ENCODE data around the gene STXBP5L. TPM values are rescaled to one million over a fixed set of nuclear protein-coding genes. Genes with fewer than 3 reads are reported as not detected.
A peak's percentile ranks its signal among the peaks of the same experiment; 100 is the strongest.

Gene STXBP5L
- total RNA-seq, 1 donor from 2014 or later: 0.98 TPM

DNA sequence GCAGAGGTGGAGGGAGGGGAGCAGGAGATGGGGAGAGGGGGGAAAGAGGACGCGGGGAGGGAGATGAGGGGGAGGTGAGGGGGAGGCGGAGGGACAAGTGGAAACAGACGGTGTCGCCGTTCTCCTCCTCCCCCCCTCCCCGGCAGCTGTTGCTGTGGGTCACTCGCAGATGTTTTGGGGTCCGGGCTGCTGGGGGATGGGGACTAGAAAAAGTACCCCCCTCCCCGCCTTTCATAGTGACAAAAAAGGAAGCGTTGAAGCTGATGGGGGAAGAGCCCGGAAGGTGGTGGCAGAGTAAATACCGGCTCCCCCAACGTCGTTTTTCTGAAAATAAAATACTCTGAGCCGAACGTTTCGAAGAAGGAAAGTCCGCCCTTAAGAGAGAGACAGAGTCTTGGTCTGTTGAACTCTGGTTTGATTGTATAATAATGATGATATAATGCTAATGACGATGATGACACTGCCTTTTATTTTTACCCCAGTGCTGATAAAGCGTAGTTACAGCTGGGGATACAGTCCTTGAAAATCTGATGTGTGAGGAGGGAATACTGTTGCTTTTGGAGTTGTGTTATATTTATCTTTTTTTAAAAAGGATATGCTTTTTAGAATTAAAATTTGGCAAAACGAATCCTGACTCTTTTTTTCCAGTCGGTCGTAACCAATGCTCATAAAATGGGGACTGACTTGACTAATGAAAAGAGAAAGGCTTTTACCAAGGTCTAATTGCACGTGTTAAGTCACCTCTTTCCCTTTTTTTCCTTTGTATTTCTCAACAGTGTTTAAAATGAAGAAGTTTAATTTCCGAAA is 993 bp downstream of the STXBP5L start:
- DNase-seq (ENCODE audit: extremely low spot score in 2 of 2): no peak
- Histone ChIP-seq H3K36me3 (no peaks in the 10 kb centered on the region), H3K27me3 (no peaks in the 10 kb centered on the region), H3K27ac (peak overlapping the region; percentile 4), H3K9me3 (no peaks in the 10 kb centered on the region), H3K4me3 (peak overlapping the region; percentile 31 to 44), H3K4me1 (peaks cover 20% of the 10 kb centered on the region)
- TF ChIP-seq CTCF (IDR thresholded peaks at IDR 0.05): no peak
- TF ChIP-seq POLR2AphosphoS5 (IDR thresholded peaks at IDR 0.05; ENCODE audit: insufficient read depth in 1 of 2, low read depth in 1 of 2): no peak
- no peak for TF ChIP-seq POLR2A (IDR thresholded peaks at IDR 0.05)
- intact Hi-C loops (cut with DNase I): no loop called here

DNA sequence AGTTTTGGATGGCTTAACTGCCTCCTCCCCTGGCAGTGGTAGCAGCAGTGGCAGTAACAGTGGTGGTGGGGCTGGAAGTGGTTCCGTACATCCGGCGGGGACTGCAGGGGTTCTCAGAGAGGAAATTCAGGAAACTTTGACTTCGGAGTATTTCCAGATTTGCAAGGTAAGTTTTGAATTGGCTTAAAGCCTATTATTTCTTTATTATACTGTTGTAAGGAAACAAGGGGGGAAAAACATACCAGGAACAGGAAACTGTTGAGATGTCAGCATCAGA is 1.5 kb downstream of the STXBP5L start:
- H3K4me1 ChIP-seq: peaks cover 20% of the 10 kb centered on the region
- peak overlapping the region; percentile 31 to 44 for H3K4me3 ChIP-seq
- intact Hi-C loops (cut with DNase I): no loop called here
- no peaks in the 10 kb centered on the region for H3K36me3 ChIP-seq
- H3K27ac ChIP-seq: no peak overlapping the region
- TF ChIP-seq POLR2A (IDR thresholded peaks at IDR 0.05) (no peak), POLR2AphosphoS5 (IDR thresholded peaks at IDR 0.05; ENCODE audit: insufficient read depth in 1 of 2, low read depth in 1 of 2) (no peak), CTCF (IDR thresholded peaks at IDR 0.05) (no peak)
- no peaks in the 10 kb centered on the region for H3K9me3 ChIP-seq
- no peak for DNase-seq (ENCODE audit: extremely low spot score in 2 of 2)
- no peaks in the 10 kb centered on the region for H3K27me3 ChIP-seq

DNA sequence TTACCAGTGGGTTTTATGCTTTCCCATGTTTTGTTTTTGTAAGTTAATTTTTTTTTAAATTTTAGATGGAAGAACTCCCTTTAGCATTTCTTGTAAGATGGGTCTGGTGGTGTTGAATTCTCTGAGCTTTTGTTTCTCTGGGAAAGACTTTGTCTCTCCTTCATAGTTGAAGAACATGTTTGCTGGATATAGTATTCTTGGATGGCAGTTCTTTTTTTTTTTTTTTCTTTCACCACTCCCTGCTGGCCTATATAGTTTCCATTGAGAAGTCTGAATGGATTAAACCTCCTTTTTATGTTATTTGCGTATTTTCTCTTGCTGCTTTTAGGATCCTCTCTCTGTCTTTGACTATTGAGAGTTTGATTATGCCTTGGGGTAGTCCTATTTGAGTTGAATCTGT is 18.1 kb downstream of the STXBP5L start:
- no peak for TF ChIP-seq POLR2AphosphoS5 (IDR thresholded peaks at IDR 0.05; ENCODE audit: insufficient read depth in 1 of 2, low read depth in 1 of 2)
- no peak for TF ChIP-seq CTCF (IDR thresholded peaks at IDR 0.05)
- TF ChIP-seq POLR2A (IDR thresholded peaks at IDR 0.05): no peak
- Histone ChIP-seq H3K9me3 (peaks cover 4% of the 10 kb centered on the region), H3K4me1 (no peaks in the 10 kb centered on the region), H3K27ac (no peak overlapping the region), H3K4me3 (no peak overlapping the region), H3K27me3 (no peaks in the 10 kb centered on the region), H3K36me3 (no peaks in the 10 kb centered on the region)
- no peak for DNase-seq (ENCODE audit: extremely low spot score in 2 of 2)
- intact Hi-C loops (cut with DNase I): no loop called here

- Histone ChIP-seq H3K36me3 (no peaks in the 10 kb centered on the region), H3K4me1 (no peaks in the 10 kb centered on the region), H3K4me3 (no peak overlapping the region), H3K9me3 (peaks cover 4% of the 10 kb centered on the region), H3K27me3 (no peaks in the 10 kb centered on the region), H3K27ac (no peak overlapping the region)
- no peak for DNase-seq (ENCODE audit: extremely low spot score in 2 of 2)
- intact Hi-C loops (cut with DNase I): no loop called here
- no peak for TF ChIP-seq CTCF (IDR thresholded peaks at IDR 0.05)
- no peak for TF ChIP-seq POLR2AphosphoS5 (IDR thresholded peaks at IDR 0.05; ENCODE audit: insufficient read depth in 1 of 2, low read depth in 1 of 2)
- TF ChIP-seq POLR2A (IDR thresholded peaks at IDR 0.05): no peak
Measured at GRCh38 chr3:120928991-120929390, 21.0 kb downstream of the STXBP5L start.

GRCh38 chr3:120931593-120931992 is 23.6 kb downstream of the STXBP5L start:
- no peaks in the 10 kb centered on the region for H3K4me1 ChIP-seq
- DNase-seq (ENCODE audit: extremely low spot score in 2 of 2): no peak
- H3K4me3 ChIP-seq: no peak overlapping the region
- intact Hi-C loops (cut with DNase I): no loop called here
- H3K27ac ChIP-seq: no peak overlapping the region
- H3K27me3 ChIP-seq: no peaks in the 10 kb centered on the region
- TF ChIP-seq POLR2A (IDR thresholded peaks at IDR 0.05) (no peak), CTCF (IDR thresholded peaks at IDR 0.05) (no peak), POLR2AphosphoS5 (IDR thresholded peaks at IDR 0.05; ENCODE audit: insufficient read depth in 1 of 2, low read depth in 1 of 2) (no peak)
- no peaks in the 10 kb centered on the region for H3K9me3 ChIP-seq
- H3K36me3 ChIP-seq: no peaks in the 10 kb centered on the region

All from vagina (tissue), 2 donors.